GM18870 (cell line): ENCODE measurements around the gene KRT36.

Experiments
- ATAC-seq: cut with Tn5 transposase; IDR thresholded peaks from one replicate; pipeline ENCODE4 v1.9.1; 2021; ENCODE audit warnings: moderate library complexity; ENCODE audit not compliant: unreplicated experiment

Gene KRT36

DNA sequence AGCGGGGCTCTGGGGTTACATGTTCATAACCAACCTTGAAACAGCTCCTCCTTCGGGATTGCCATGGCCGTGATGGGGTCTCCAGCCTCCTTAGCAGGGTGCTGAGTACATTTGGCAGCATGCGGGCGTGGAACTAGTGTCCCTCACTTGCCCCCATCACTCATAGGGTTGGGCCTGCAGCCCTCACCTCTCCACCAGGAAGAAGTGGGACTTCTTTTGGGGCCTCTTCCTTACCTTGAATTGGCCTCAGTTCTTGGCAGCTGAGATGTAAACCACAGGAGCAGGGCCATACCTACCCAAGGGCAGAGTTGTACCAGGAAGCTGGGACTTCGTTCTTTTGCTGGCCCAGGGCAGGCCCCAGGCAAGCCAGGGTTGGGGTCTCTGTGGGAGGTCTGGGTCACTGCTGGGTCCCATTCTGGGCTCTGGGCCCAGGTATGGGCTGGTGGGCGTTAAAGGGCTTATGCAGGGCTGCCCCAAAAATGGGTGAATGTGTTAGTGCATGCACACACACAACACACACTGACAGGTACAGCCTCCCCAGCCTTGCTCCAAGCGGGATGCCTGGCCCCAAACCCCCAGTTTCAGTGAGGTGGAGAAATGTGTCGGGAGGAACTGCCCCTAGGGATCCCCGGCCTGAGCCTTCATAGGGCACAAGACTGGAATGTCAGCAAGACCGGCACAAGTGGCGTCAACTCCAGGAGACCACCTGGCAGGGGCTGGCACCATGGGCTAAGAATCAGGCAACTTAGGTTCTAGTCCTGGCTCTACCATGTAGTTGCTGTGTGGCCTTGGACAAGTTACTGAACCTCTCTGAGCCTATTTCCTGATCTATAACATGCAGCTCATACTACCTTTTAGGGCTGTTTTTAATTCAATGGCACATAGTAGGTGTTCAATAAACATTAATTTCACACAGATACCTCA is 32.9 kb upstream of the KRT36 start:
- ATAC-seq, result no peak

GRCh38 chr17:41521574-41522261 is 32.0 kb upstream of the KRT36 start:
- no peak for ATAC-seq

- no peak for ATAC-seq
These were observed 31.3 kb upstream of the KRT36 start for GRCh38 chr17:41520821-41521521.

GRCh38 chr17:41519501-41520224 is 30.0 kb upstream of the KRT36 start:
- ATAC-seq, result no peak

DNA sequence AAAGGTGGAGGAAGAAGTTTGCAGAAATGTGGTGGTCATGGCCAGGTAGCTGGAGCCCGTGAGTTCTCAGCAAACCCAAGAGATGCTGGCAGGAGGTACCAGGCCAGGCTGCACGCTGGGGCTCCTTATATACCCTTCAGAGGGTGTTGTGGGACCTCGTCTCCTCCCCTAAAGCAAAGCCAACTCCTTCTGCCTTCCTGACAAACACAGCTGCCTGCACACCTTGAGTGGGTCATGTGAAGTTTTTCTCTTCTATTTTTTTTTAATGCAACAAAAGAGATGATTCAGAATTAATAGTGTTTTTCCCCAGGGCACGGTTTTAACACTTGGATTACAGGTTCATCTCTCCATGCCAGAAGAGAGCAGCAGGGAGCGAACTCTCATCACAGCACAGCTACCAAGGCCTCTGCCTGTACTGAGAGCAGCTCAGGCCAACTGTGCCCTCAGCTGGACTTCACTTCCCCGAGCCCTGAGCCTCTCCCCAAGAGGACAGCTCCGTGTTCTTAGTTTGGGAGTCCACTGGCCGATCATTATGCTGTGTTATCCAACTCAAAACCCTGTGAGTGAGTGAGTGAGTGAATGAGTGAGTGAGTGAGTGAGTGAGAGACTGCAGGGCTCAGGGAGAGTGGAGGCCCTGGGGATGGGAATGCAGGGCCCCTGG is 29.2 kb upstream of the KRT36 start, which contains the start of gene KRT15:
KRT15 (minus strand) TSS at position 102 of the 661 bp plus-strand sequence; CDS start at position 39, 63 bp downstream.
- ATAC-seq, result no peak

GRCh38 chr17:41518031-41518430 is 28.3 kb upstream of the KRT36 start:
- ATAC-seq, result no peak

- ATAC-seq, result no peak
These were observed 27.1 kb upstream of the KRT36 start for GRCh38 chr17:41516830-41517283.

DNA sequence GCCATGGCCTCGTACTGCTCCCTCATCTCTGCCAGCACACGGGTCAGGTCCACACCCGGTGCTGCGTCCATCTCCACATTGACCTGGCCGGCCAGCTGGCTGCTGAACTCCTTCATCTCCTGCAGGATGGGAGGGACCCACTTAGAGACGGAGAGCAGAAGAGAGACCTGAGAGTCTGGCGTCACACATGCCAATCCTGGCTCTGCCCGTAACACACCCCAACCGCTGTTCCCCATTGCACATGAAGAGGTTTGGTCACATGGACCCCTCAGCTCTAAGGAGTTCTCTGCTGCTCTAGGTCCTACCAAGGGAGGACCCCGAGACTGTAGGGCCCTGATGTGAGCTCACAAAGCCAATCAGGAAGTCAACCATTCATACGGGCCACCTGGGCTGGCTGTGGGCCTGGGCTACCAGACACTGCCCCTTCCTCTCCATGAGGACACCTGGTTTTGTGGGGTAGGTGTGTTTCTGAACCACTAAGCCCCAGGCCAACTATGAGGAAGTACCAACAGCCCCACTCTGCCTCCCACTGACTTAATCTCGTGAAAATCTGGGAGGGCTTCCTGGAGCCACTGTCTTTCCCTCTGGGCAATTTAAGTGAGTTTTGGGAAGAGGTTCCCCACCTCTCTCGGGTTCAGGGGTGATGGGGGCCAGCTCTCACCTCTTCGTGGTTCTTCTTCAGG is 26.6 kb upstream of the KRT36 start:
- no peak for ATAC-seq

DNA sequence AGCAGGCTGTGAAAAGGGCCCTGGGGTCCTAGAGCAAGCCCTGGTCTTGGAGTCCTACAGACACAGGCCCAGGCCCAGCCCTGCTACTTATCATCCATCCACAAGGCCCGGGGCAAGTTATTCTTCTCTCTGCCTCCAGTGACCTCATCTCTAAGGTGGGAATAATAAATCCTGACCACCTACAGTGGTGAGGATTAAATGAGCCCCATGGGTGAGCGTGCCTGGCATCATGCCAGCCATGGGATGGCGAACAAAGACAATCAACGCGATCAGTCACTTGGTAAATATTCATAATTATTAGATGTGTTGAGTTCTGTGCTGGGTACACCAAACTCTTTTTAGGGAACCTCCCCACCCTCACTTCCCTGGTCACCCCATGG is 23.4 kb upstream of the KRT36 start:
- ATAC-seq, result no peak

GRCh38 chr17:41512546-41513167 is 22.9 kb upstream of the KRT36 start:
- no peak for ATAC-seq

GRCh38 chr17:41511716-41512115 is 22.0 kb upstream of the KRT36 start:
- ATAC-seq, result no peak

GRCh38 chr17:41511116-41511515 is 21.4 kb upstream of the KRT36 start:
- no peak for ATAC-seq

- no peak for ATAC-seq
These were observed 20.7 kb upstream of the KRT36 start for GRCh38 chr17:41510251-41511065.

DNA sequence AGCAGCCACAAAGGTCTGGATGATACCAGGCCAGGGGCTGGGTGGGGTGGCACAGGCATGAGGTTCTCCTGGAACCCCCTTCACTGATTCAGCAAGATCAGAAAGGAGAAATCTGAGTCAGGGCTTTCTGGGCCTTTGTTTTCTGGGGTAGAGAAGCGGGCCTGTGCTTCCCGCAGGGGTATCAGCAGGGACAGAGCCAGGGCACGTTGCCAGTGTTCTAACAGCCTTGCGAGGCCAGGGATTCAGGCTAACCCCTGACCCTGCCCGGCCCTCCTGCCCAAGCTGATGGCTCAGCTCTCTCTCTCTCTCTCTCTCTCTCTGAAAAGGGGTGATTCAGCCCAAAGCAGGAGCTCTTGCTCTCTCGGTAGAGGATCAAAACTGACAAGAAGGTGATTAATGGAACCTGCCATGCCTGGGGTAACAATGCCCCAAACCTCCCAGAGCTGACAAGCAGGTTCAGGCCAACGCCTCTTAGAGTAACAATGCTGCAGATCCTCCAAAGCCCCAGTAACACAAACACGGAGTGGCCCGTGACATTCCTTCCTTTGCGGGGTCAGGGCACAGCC is 17.7 kb upstream of the KRT36 start:
- ATAC-seq, result no peak

DNA sequence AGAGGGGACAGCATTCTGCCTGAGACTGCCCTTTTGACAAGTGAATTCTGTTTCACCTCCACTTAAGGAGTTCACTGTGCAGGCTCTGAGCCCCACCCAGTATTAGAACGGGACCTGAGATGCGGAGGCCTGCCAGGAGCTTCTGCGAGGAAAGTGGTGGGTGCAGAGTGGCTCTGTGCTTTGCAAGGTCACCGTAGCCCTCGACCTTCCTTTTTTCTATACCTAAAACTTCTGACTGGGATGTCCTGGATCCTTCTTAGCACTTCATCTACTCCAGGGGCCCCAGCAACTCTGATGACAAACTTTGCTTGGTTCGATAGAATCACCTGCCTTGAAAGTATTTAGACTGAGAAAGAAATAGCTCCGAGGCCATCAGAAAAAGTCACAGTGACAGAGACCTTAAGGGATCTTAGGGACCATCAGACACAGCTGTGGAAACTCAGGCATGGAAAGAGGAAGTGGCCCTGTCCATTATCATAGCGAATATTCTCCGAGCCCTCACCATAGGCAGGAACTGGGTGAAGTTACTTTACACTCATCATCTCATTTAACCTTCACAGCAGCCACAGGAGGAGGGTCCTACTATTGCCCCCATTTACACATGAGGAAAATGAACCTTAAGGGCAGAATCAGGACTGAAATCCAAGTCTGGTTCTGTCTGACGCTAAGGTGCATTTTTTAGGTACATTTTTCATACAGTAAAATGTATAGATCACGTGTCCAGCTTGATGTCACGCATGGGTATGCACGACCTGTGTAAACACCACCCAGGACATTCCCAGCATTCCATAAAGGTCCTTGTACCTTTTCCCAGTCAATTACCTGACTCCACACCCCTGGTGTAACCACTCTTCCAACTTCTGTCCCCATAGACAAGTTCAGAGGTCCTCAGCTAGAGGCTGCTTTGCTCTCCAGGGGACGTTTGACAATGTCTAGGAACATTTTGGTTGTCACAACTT is 16.4 kb upstream of the KRT36 start:
- no peak for ATAC-seq

- ATAC-seq, result no peak
These were observed 15.5 kb upstream of the KRT36 start, which contains the start of gene KRT13 for GRCh38 chr17:41505007-41505808. KRT13 (minus strand) TSS chr17:41505612; CDS start chr17:41505550, 62 bp downstream.
